GM04503 (cell line): ENCODE measurements around the gene C10orf90.
A peak's percentile ranks its signal among the peaks of the same experiment; 100 is the strongest.

Experiments used
- DNase-seq: peaks from one replicate; pipeline ENCODE4 v3.0.0-alpha.2; 2012; ENCODE audit warnings: low read depth

C10orf90 gene

DNA sequence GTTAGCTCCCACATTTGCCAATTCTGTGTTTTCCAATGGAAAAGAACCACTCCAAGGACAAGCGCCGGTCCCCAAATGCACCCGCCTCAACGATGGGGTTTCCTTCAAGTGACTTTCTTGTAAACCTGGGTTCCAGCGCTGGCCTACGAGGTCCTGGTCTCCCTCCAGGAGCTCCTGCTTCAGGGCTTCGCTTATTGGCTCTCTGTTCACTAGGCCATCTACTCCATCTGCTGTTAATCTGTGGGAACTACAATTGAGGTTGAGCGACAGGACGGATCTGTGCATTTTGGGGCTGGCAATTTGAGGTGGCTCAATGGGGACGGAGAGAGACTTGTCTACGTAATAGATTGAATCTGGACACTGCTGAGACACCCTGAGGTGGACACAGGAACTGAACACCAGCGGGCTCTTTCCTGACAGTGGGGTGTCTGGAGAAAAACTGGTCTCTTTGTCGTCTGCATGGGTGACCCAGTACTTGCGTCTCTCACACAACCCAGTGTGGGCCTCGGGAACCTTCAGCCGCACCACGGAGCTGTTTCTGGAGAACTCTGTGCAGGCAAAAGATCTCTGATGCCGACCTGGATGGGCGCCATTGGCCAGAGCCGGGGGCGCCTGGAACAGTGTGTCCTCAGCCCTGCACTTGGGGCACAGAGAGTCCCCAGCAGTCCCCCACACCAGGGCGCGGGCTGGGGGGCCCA lies 166.3 kb downstream of the C10orf90 start:
- DNase-seq, result no peak

DNA sequence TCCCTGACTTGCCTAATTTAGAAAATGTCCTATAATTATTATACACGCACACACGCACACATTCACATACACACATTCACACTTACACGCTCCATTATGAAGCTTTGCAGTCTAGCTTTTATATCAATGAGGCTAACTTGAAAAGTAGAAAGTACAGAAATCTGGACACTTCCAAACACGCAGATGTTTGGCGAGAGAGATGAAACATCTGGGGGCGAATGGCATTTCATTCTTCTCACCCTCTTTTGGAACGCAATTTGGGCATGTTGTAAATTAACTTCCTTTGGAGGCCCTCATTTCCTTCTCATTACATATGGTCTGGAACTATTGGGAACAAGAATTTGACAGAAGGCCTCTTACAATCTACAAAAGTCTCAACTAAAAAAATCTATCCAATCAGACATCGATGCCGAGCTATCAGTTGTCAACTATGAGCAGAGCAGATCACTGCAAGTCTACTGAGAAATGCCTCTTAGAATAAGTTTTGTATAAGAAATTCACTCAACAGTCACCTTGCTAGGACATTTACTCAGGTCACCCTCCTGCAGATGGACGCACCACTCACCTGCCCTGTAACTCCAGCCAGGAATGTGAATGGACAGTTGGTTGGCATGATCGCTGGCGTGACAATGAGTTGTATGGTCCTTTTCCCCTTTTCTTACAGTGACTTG lies 167.0 kb downstream of the C10orf90 start:
- DNase-seq, result no peak

DNA sequence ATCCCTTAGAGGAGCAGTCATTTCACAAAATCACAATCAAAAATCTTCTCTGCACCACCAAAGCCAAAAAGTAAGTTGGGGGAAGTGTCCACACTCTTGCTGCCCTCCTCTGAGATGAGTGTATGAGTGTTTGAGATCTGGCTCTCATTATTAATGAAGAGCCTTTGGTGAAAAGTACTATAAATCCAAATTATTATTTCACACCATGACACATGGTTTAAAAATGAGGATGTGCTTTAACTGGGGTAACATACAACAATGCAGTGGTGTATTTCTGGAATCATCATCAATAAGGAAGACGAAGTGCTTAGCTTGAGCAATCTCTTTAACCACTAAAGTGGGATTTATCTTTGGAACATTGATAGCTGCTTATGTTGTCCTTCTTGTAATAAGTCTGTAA lies 168.1 kb downstream of the C10orf90 start:
- DNase-seq, result peak; percentile 64

DNA sequence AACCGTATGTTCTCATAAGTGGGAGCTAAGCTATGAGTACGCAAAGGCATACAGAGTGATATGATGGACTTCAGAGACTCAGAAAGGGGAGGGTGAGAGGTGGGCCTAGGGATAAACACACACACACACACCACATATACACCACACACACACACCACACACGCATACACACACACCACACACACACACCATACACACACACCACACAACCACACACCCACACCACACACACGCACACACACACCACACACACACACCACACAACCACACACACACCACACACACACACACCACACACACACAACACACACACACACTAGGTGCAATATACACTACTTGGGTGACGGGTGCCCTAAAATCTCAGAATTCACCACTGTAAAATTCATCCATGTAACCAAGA lies 168.7 kb downstream of the C10orf90 start:
- DNase-seq, result no peak

DNA sequence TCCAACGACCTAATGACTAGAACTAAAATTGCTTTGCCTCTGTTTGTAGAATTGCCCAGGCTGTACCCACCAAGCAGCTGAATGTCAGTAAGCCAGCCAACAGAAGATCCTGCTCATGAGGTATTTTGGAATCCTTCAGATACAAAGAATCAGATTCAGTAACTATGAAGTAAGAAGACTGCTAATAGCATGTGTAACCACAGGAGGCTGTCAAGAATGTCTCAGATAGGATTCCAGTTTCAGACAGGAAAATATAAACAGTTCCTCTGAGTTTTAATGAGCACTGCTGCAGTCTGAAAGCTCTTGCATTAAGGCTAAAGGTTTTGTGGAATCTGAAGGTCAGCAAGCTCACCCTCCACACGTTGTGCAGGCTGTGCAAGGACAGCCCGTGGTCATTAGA lies 169.6 kb downstream of the C10orf90 start:
- peak; percentile 71 for DNase-seq

DNA sequence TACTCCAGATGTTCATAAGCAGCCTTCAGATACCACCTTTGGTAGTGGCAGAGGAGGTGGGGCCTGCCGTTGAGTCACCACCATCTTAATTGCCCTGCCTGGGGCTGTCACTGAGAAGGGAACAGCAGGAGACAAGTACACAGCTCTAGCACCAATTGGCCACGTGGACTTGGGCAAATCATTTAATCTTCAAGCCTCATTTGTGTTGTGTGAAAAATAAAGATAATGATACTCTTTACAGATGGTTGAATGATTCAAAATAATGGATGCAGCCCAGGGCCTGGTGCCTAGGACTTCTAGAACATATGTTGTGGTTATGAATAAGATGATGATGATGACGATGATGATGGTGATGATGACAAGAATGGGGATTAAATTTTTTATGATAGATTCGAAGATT lies 170.3 kb downstream of the C10orf90 start:
- DNase-seq, result no peak

DNA sequence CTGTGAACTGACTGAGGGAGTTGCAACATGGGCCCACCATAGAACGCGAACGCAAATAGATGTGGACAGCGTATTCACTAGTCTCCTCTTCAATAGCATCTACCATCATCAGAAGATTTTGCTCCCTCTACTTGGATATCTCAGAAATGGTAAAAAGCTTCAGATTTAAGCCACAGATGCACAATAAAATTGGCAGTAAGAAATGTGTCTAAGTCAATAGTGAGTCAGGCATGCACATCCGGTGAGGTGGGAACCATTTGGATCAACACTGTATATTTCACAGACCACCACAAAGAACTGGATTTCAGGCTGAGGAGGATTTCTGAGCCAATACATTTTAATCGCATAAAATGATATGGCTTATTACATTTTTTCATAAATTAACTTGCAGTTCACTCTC lies 170.7 kb downstream of the C10orf90 start:
- no peak for DNase-seq

DNA sequence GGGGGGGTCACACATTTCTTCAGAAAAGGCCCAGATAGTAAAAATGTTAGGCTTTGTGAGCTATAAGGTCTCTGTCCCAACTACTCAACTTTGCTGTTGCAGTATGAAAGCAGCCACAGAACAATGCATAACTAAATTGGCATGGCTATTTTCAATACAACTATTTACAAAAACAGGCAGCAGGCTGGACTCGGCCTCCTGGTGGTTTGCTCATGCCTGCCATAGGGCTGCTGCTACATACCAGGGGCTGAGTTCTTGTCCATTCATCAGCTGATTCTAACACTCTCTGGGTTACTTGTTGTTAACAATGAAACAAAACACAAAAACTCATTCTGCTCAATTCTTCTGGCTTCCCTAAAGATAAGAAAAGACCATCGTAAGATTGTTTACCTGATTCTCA lies 172.8 kb downstream of the C10orf90 start:
- DNase-seq, result no peak

DNA sequence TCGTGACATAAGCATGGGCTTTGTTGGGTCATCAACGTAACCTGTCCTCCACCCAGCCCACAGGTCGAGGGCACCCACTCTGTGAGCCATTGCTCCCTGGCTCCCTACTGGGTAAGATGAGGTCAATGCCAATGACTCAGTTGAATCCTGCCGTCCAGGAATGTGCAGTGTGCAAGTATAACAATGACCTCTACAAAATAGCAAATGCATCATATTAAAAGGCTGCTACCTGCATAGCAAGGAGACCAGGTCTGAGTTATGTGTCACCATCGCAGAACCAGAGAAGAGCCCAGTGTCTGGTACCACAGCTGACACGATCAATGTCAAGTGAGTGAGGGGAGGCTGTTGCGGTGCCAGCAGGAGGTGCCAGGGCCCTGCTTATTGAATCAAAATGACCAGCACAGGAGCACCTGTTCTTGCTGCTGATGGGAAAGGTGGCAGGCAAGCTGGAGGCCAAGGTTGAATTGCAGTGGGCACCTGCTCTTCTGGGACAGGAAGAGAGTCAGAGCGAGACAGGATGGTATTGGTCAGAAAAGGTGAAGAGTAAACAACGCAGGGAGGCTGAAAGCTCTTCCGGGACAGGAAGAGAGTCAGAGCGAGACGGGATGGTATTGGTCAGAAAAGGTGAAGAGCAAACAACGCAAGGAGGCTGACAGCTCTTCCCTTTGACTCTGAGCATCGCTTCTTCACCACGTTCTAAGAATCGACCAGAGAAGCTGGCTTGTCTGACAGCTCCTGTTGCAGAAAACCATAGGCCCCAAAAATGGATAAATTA lies 173.5 kb downstream of the C10orf90 start:
- no peak for DNase-seq

DNA sequence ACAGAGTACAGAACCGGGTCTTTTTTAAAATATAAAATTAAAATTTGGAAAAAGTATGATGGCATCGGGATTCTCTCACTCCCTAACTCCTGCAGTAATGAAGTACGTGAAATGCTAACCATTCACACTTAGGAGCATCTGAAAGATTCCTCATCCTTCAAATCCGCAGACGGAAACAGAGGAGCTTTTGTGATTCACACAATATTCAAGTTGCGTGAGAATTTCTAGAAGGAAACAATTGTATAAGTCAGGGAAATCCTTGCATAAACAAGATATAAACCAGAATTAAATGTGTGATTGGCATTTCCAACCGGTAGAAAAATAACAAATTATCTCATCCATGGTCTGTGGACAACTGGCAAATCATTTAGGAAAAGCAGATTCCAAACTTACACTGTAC lies 179.0 kb downstream of the C10orf90 start:
- DNase-seq, result no peak

DNA sequence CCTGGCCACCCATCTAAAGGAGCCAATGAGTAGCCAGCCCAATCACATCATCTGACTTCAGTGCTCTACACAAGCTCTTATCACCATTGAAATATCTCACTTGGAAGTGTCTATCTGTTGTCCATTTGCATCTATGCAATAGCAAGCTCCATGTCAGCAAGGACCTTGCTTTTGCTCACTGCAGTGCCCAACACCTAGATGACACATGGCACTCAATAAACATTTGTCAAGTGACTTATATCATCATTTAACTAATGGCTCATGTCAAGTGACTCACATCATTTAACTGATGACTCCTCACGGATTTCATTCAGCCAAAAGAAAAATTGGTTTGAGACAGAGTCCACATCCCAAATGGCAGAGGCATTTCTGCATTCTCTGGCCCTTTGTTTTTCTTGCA lies 189.3 kb downstream of the C10orf90 start:
- no peak for DNase-seq

DNA sequence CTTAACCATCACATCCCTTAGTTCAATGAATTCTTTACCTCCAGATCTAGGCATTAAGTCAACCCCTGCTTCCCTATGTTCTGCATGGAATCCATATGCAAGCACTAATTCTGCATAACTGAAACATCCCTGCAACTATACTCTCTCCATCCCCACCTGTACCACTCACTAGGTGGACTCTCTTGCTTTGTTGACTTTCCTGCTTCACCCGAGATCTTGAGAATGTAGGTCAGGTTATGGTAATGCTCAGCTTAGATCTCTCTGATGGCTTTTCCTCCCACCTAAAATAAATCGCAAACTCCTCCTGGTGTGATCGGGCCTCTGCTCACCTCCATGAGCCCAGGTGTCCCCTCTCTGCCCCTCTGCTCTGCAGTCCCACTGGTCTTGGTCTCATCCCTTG lies 189.8 kb downstream of the C10orf90 start:
- DNase-seq, result no peak

DNA sequence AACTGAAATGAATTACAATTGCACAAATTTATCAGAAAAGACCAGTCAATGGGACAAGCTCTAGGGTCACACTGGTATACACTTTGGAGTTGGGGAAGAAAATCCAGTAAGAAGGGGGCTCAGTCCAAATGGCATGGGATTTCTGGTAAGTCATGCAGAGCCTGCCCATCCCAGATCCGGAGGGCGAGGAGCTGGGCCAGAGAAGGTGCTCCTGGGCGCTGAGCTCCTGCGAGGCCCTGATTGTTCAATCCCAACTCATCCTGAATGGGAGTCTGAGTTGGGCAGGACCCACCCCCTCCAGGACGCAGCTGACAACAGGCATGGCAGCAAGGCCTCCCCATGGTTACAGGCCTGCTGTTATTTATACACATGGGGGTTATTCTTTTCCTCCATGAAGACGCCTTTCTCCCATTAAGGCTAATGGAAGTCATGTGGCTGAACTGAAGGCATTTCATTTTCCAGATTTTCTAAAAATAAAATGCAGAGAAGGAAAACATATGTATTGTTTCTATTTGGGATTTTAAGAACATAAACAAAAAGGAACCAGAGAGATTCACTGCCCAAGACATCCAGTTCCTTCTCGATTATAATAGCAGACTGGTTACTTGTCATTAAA lies 191.1 kb downstream of the C10orf90 start:
- no peak for DNase-seq

DNA sequence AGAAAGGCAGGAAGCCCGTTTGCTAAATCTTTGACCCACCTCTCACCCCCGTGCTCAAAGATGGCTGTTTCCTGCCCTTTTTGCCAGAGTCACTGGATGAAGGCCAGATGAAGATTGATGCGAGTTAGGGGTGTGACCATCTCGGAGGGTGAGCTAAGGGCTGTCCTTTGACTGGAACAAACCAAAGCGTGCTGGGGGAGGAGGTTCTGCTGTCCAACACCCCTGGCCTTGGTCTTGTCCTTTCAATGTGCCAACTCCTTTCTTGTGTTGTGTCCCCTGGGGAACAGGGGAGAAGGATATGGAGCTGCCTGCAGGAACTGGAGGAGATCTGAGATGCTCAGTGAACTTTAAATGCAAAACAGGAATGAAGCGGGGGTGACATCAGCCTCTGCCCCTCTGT lies 191.9 kb downstream of the C10orf90 start:
- no peak for DNase-seq

DNA sequence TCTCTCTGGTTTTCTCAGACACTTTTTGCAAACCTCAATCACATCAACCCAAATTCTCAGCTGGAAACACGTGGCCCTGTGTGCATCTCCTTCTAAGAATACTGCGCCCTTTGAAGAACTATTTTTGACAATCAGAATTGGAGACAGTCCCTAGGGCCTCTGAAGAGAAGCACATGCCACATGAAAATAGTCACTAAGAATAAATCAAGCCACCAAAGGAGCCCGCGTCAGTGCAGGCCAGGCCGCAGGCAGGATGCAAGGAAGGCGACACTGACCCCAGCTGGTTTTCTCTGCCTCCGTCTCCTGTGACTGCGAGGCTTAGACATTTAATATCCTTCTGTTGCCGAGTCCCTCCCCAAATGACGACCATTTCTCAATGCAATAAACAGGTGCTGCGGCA lies 194.2 kb downstream of the C10orf90 start:
- DNase-seq, result no peak

DNA sequence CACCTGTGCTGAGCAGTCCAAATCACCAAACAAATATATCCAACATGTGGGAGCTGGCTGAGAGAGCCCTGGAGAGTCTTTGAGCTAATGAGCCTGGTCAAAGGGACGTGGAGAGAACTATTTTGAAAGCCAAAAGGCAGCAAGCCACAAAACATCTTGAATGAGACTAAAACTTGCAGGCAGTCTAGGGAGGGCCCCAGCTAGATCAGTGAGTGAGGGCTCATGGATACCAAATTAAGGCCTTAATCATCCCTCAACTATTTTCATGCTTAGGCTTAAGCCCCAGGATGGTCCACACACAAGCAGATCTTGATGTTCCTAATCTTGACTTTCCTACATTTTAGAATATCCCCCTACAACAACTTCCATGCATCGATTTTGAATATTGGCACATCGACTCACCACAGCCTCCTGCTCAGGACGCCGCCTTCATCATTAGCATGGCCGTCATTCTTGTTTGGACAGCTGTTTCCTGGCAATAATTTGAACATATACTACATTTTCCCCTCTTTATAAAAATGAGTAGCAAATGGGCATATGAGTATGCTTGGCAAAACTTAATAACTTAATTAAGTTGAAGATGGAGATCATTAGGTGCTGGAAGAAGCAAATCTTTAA lies 195.3 kb downstream of the C10orf90 start:
- DNase-seq, result no peak

DNA sequence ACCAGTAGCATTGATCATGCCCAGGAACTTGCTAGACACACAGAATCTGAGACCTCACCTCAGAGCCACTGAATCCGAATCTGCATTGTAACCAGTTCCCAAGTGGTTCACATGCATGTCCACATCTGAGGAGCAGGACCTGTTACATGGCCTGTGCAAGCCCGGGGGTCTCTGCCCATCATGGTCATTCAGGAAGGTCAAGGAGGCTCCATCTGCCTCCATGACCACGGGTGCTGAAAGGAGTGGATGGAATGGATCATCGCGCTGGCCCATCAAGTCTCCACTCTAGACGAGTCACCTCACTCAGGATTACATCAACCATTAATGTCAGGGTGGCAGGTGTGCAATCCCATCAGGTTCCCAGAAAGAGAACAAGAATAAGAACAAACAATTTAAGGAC lies 196.5 kb downstream of the C10orf90 start:
- DNase-seq, result no peak

DNA sequence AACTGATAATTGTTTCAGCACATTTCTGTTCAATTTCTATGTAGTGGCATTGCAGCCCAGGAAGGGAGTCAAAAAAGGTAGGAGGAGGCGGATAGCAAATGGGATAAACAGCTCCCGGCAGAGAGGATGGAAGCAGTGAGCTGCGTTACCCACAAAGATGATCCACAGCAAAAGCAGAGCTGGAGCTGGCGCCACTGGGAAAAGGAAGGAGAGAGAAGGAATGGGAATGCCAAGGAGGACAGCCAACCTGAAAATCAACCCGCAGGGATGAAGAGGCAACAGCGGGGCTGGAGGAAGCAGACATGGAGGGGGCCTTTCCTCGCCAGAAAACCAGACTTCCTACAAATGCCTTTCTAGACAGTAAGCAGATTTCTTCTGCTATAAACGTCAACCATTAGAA lies 199.5 kb downstream of the C10orf90 start:
- no peak for DNase-seq

DNA sequence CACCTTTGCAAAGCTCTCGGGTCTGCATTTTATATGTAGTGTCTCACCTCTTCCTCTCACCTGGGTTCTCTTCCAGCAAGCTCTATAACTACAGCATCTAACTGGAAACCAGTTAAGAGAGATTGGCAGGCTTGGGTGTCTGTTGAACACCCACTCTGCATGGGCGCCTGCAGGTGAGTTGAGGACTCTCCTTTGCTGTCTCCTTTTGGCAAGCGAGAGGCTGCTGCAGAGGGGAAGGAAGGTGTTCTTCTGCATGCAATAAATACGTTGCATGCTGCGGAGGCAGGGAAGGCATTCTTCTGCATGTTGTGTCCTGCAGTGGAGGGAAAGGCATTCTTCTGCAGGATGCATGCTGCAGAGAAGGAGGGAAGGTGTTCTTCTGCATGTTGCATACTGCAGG lies 200.8 kb downstream of the C10orf90 start:
- no peak for DNase-seq

DNA sequence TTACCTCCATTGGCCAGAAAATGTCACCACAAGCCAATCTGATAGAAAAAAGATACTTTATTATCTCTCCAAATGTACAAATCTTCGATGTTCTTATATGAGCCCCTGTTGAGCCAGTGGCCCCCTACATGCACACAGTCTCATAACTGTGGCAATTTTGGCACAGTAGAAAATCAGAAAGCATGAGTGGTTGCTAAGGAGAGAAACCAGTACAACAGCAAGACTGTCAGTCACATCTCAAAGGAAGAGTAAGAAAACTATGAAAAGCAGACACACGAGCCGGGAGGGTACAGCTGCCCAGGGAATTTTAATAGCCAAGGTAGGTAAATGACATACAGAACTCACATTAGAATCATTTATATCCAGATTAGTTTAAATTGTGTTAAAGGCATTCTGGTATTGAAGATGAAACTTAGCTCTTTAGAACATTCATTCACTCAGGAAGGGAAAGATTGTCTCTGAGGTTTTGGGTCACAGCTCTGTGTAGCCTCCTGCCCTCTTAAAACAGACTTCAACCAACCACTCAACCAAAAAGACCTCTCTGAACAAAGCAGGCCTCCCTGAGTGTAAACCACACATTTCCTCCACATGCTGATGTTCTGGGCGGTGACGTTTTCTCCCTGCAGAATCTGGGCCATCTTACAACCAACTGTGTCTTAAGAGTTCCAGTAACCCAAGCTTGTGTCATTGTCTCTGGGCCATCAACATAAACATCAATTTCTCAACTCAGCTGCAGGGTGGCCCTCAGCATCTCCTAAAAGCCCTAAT lies 201.4 kb downstream of the C10orf90 start:
- DNase-seq, result no peak

DNA sequence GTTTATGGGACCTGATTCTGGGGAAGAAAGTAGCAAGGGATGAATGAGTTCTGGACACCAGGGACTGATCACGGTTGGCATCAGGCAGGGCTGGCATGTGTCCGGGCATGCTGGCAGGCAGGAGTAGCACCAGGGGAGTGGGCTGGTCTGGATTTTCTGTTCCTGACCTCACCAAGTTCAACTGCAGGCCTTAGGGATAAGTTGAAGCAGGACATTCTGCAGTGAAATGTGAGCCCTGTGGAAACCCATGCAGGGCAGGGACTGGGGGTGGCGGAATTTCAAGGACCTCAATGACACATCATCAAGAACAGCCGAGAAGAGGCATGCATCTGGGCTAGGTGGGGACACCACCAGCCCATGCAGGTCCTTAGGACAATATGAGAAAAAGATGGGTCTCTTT lies 202.0 kb downstream of the C10orf90 start:
- no peak for DNase-seq

DNA sequence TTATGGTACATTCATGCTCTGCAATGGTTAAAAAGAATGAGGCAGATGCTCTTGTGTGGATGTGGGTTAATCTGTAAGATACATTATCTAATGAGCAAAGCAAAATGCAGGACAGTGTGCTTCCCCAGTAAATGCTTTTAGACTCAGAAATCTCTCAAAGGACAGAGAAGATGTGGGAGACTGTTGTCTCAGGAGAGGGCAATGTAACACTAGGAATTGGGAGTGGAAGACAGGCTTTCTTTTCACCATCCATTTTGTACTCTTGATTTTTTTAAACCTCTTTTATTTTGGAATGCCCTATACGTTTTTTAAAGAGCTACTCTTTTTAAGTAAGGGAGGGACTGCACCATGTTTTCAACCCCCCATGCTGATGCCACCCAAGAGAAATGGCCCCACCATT lies 204.7 kb downstream of the C10orf90 start:
- DNase-seq, result no peak
